CD14-positive monocyte (primary cell): ENCODE data around the gene PRKACA. TPM values are rescaled to one million over a fixed set of nuclear protein-coding genes. Genes with fewer than 3 reads are reported as not detected.

Experiments
- DNase-seq, 3 donors: peaks; one replicate each; pipeline ENCODE4 v3.0.0-alpha.2; 2011 to 2022
- H2AFZ ChIP-seq: 2 replicates; pipeline ENCODE4 v1.6.0; 2012; ENCODE audit warnings: mild to moderate bottlenecking, low read depth, low read length, inconsistent platforms; ENCODE audit not compliant: insufficient read depth, poor library complexity, severe bottlenecking
- H3K27ac ChIP-seq, 2 donors: 1 replicate in 1 of 2; 2 replicates in 1 of 2; pipeline ENCODE4 v1.5.1; 2012 to 2013; ENCODE audit warnings: low read length in 2 of 2, control low read depth in 1 of 2, inconsistent platforms in 1 of 2, low read depth in 1 of 2, mild to moderate bottlenecking in 1 of 2
- H3K27me3 ChIP-seq, 2 donors: one replicate each; pipeline versions ENCODE4 v1.6.0 to v1.6.1; 2011 to 2013; ENCODE audit warnings: low read length in 2 of 2; ENCODE audit not compliant: control insufficient read depth in 2 of 2, insufficient read depth in 2 of 2
- H3K36me3 ChIP-seq, 2 donors: replicated peaks in 1 of 2; 1 replicate in 1 of 2; 2 replicates in 1 of 2; pipeline versions ENCODE4 v1.5.1 to v1.6.1; 2012 to 2013; ENCODE audit warnings: low read length in 2 of 2, control low read depth in 1 of 2, inconsistent platforms in 1 of 2, mild to moderate bottlenecking in 1 of 2; ENCODE audit not compliant: insufficient read depth in 2 of 2, control insufficient read depth in 1 of 2
- H3K4me1 ChIP-seq, 2 donors: 1 replicate in 1 of 2; 2 replicates in 1 of 2; pipeline versions ENCODE4 v1.5.1 to v1.6.1; 2012 to 2013; ENCODE audit warnings: low read length in 2 of 2, control low read depth in 1 of 2, inconsistent platforms in 1 of 2, mild to moderate bottlenecking in 1 of 2, moderate library complexity in 1 of 2; ENCODE audit not compliant: insufficient read depth in 2 of 2, control insufficient read depth in 1 of 2
- H3K4me2 ChIP-seq: replicated peaks from 2 replicates; pipeline ENCODE3; 2012; ENCODE audit warnings: low read length, moderate library complexity, mild to moderate bottlenecking; ENCODE audit not compliant: poor library complexity, severe bottlenecking; ENCODE audit errors: extremely low read depth
- H3K4me3 ChIP-seq, 3 experiments: fragments of 200-600 bp in 1 of 3; sonication (generic) in 1 of 3; replicated peaks in 1 of 3; 1 replicate in 2 of 3; 2 replicates in 1 of 3; pipeline ENCODE4 v1.5.1; 2011 to 2013; ENCODE audit warnings: low read length in 3 of 3, mild to moderate bottlenecking in 3 of 3, control low read depth in 2 of 3, low read depth in 2 of 3, inconsistent platforms in 1 of 3, moderate library complexity in 1 of 3
- H3K79me2 ChIP-seq: 2 replicates; pipeline ENCODE4 v1.6.0; 2012; ENCODE audit warnings: mild to moderate bottlenecking, control low read depth, inconsistent platforms, low read length, moderate library complexity; ENCODE audit not compliant: insufficient read depth
- H3K9ac ChIP-seq: 2 replicates; pipeline ENCODE4 v1.6.0; 2017; ENCODE audit warnings: low read length, mild to moderate bottlenecking; ENCODE audit not compliant: insufficient read depth, poor library complexity, severe bottlenecking
- H3K9me3 ChIP-seq, 2 donors: replicated peaks in 1 of 2; 1 replicate in 1 of 2; 2 replicates in 1 of 2; pipeline versions ENCODE4 v1.5.1 to v1.6.1; 2012 to 2013; ENCODE audit warnings: low read length in 2 of 2, control low read depth in 1 of 2; ENCODE audit not compliant: control insufficient read depth in 1 of 2, insufficient read depth in 1 of 2
- H4K20me1 ChIP-seq: 2 replicates; pipeline ENCODE4 v1.6.0; 2012; ENCODE audit warnings: mild to moderate bottlenecking, low read length, control low read depth, moderate library complexity; ENCODE audit not compliant: insufficient read depth
- H3K27ac Mint-ChIP-seq, 7 donors: one replicate each; pipeline ENCODE4 v1.8.0; 2020; ENCODE audit warnings: mild to moderate bottlenecking in 7 of 7, mixed read lengths in 7 of 7, moderate library complexity in 6 of 7, inconsistent platforms in 2 of 7
- H3K27me3 Mint-ChIP-seq, 3 donors: one replicate each; pipeline ENCODE4 v1.8.0; 2021 to 2022; ENCODE audit warnings: low read depth in 3 of 3, mild to moderate bottlenecking in 3 of 3, mixed read lengths in 3 of 3, moderate library complexity in 3 of 3, inconsistent platforms in 1 of 3
- H3K36me3 Mint-ChIP-seq, 2 donors: one replicate each; pipeline ENCODE4 v1.8.0; 2020; ENCODE audit warnings: mixed read lengths in 2 of 2, inconsistent platforms in 1 of 2, mild to moderate bottlenecking in 1 of 2
- H3K4me1 Mint-ChIP-seq: one replicate; pipeline ENCODE4 v1.8.0; 2020; ENCODE audit warnings: mild to moderate bottlenecking, mixed read lengths
- H3K4me3 Mint-ChIP-seq, 2 donors: one replicate each; pipeline ENCODE4 v1.8.0; 2020; ENCODE audit warnings: mild to moderate bottlenecking in 2 of 2, mixed read lengths in 2 of 2, moderate library complexity in 1 of 2
- H3K9me3 Mint-ChIP-seq, 7 donors: one replicate each; pipeline ENCODE4 v1.8.0; 2020 to 2022; ENCODE audit warnings: mixed read lengths in 7 of 7, mild to moderate bottlenecking in 6 of 7, moderate library complexity in 6 of 7, inconsistent platforms in 2 of 7
- WGBS: methylation state at CpG from one replicate; pipeline ENCODE4 v1.1.5; 2013; ENCODE audit warnings: missing lambda C conversion rate; ENCODE audit not compliant: insufficient coverage; 5-methylcytosine and 5-hydroxymethylcytosine counted together
- intact Hi-C, 2 donors: fragments of 100-400 bp; cut with micrococcal nuclease; formaldehyde crosslinking; loops; one replicate each; pipeline versions ENCODE4 v1.15.0 to v1.15.1; 2023
- polyA plus RNA-seq, 3 donors: library from polyadenylated mRNA; depleted of rRNA in 1 of 3; unstranded in 2 of 3; stranded (reverse) in 1 of 3; fragments of 300-500 nt in 2 of 3; fragments of >200 nt in 1 of 3; fragmentation: Illumina TruSeq in 2 of 3; gene quantifications; 1 replicate in 2 of 3; 2 replicates in 1 of 3; pipeline ENCODE4 v1.2.3, GENCODE V29; 2012 to 2021
- TF ChIP-seq, protein P1 (sequence below): fragments of 200-600 bp; IDR thresholded peaks from one replicate; pipeline ENCODE4 v1.8.0; 2022; ENCODE audit warnings: antibody characterized with exemption, mild to moderate bottlenecking

The PRKACA gene
- polyA plus RNA-seq, 3 donors = 2.0 to 231 (median 3.8) TPM

DNA sequence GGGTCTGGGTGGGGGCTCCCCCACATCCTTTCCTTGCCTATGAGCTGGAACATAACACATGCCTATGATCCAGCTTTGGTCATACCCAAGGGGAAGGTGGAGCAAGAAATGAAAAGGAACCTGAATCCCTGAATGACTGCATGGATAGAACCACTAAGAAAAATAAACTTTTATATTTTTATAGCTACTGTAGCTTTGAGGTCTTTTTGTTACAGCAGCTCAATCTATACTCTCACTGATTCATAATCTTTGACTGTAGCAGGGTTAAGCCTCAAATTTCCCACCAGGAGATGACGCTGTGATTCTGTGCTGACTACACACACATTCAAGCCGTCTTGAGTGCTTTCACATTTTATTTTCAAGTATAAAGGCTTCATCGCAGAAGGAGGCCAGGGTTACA is 64.5 kb downstream of the PRKACA start:
- Histone ChIP-seq H3K4me2 (no peak overlapping the region), H3K4me3 (no peak overlapping the region), H3K36me3 (peaks cover 37 to 49% of the 10 kb centered on the region in 2 donors), H2AFZ (no peak overlapping the region), H3K4me1 (peaks cover 4 to 5% of the 10 kb centered on the region in 2 donors), H3K27me3 (peaks cover 4 to 23% of the 10 kb centered on the region in 2 donors), H3K9ac (no peak overlapping the region), H3K27ac (no peak overlapping the region), H3K9me3 (peaks cover 5 to 10% of the 10 kb centered on the region in 2 donors), H3K79me2 (no peaks in the 10 kb centered on the region), H4K20me1 (peaks cover 8% of the 10 kb centered on the region)
- WGBS = 96% methylated on average over 3 of the region's 3 CpGs
- peak overlapping the region in 1 of 7 donors; percentile 9 for H3K27ac Mint-ChIP-seq
- peaks cover 44 to 50% of the 10 kb centered on the region in 2 donors for H3K36me3 Mint-ChIP-seq
- H3K4me3 Mint-ChIP-seq = no peak overlapping the region
- intact Hi-C loops = no loop called here
- no peak for DNase-seq
- TF ChIP-seq, protein P1, sequence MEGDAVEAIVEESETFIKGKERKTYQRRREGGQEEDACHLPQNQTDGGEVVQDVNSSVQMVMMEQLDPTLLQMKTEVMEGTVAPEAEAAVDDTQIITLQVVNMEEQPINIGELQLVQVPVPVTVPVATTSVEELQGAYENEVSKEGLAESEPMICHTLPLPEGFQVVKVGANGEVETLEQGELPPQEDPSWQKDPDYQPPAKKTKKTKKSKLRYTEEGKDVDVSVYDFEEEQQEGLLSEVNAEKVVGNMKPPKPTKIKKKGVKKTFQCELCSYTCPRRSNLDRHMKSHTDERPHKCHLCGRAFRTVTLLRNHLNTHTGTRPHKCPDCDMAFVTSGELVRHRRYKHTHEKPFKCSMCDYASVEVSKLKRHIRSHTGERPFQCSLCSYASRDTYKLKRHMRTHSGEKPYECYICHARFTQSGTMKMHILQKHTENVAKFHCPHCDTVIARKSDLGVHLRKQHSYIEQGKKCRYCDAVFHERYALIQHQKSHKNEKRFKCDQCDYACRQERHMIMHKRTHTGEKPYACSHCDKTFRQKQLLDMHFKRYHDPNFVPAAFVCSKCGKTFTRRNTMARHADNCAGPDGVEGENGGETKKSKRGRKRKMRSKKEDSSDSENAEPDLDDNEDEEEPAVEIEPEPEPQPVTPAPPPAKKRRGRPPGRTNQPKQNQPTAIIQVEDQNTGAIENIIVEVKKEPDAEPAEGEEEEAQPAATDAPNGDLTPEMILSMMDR = no peak
- peaks cover 36 to 42% (median 39%) of the 10 kb centered on the region in 3 donors for H3K27me3 Mint-ChIP-seq
- peaks cover 12% of the 10 kb centered on the region for H3K4me1 Mint-ChIP-seq
- peaks cover 5 to 13% (median 10%) of the 10 kb centered on the region in 7 donors for H3K9me3 Mint-ChIP-seq

DNA sequence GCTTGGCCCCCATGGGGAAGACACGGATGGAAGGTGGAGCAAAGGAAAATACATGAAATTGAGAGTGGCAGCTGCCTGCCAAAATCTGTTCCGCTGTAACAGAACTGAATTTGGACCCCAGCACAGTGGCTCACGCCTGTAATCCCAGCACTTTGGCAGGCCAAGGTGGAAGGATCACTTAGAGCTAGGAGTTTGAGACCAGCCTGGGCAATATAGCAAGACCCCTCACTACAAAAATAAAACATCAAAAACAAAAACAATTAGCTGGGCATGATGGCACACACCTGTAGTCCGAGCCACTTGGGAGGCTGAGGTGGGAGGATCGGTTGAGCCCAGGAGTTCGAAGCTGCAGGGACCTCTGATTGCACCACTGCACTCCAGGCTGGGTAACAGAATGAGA is 65.1 kb downstream of the PRKACA start:
- Mint-ChIP-seq H3K36me3 (peaks cover 44 to 55% of the 10 kb centered on the region in 2 donors), H3K4me3 (no peak overlapping the region), H3K27ac (no peak overlapping the region), H3K27me3 (peaks cover 30 to 36% (median 33%) of the 10 kb centered on the region in 3 donors), H3K9me3 (peaks cover 5 to 16% (median 10%) of the 10 kb centered on the region in 7 donors), H3K4me1 (peaks cover 7% of the 10 kb centered on the region)
- intact Hi-C loops = no loop called here
- DNase-seq = no peak
- Histone ChIP-seq H3K27me3 (peaks cover 0 to 19% of the 10 kb centered on the region in 2 donors), H2AFZ (no peak overlapping the region), H3K36me3 (peaks cover 37 to 51% of the 10 kb centered on the region in 2 donors), H3K79me2 (no peaks in the 10 kb centered on the region), H3K9ac (no peak overlapping the region), H3K4me1 (no peaks in the 10 kb centered on the region), H3K27ac (no peak overlapping the region), H3K4me2 (no peak overlapping the region), H3K9me3 (peaks cover 5 to 10% of the 10 kb centered on the region in 2 donors), H3K4me3 (no peak overlapping the region), H4K20me1 (peaks cover 8% of the 10 kb centered on the region)
- whole genome bisulfite sequencing = 100% methylated on average over 2 of the region's 6 CpGs
- TF ChIP-seq, protein P1 = no peak
